H9 (cell line): ENCODE data around the gene HBS1L. TPM values are rescaled to one million over a fixed set of nuclear protein-coding genes. Genes with fewer than 3 reads are reported as not detected.

Experiments used
- DNase-seq: peaks from one replicate; pipeline ENCODE4 v3.0.0-alpha.2; 2017
- H2AFZ ChIP-seq: one replicate; pipeline ENCODE4 v1.6.1; 2013; ENCODE audit warnings: mild to moderate bottlenecking, low read length, control low read depth, moderate library complexity
- H2AK5ac ChIP-seq: 2 replicates; pipeline ENCODE4 v1.6.1; 2013; ENCODE audit warnings: low read length, control low read depth, mixed read lengths; ENCODE audit not compliant: insufficient read length
- H2BK120ac ChIP-seq: one replicate; pipeline ENCODE4 v1.6.1; 2013; ENCODE audit warnings: low read depth, mild to moderate bottlenecking, low read length, control low read depth, inconsistent platforms; ENCODE audit not compliant: poor library complexity, severe bottlenecking
- H2BK12ac ChIP-seq: 2 replicates; pipeline ENCODE4 v1.6.1; 2013; ENCODE audit warnings: low read length, control low read depth, mixed read lengths, low read depth; ENCODE audit not compliant: insufficient read length
- H2BK15ac ChIP-seq: 2 replicates; pipeline ENCODE4 v1.6.1; 2013; ENCODE audit warnings: low read depth, low read length, control low read depth
- H2BK20ac ChIP-seq: one replicate; pipeline ENCODE4 v1.6.1; 2013; ENCODE audit warnings: low read depth, mild to moderate bottlenecking, low read length, control low read depth, inconsistent platforms; ENCODE audit not compliant: poor library complexity, severe bottlenecking
- H2BK5ac ChIP-seq: 2 replicates; pipeline ENCODE4 v1.6.1; 2013; ENCODE audit warnings: low read length, control low read depth, mixed read lengths; ENCODE audit not compliant: insufficient read length
- H3K14ac ChIP-seq: 2 replicates; pipeline ENCODE4 v1.6.1; 2013; ENCODE audit warnings: low read length, control low read depth; ENCODE audit not compliant: insufficient read depth
- H3K18ac ChIP-seq: 2 replicates; pipeline ENCODE4 v1.6.1; 2013; ENCODE audit warnings: low read depth, mild to moderate bottlenecking, mixed read lengths, low read length, control low read depth; ENCODE audit not compliant: insufficient read length
- H3K23ac ChIP-seq: 2 replicates; pipeline ENCODE4 v1.6.1; 2013; ENCODE audit warnings: low read length, control low read depth, mixed read lengths, low read depth; ENCODE audit not compliant: insufficient read length
- H3K23me2 ChIP-seq: 2 replicates; pipeline ENCODE4 v1.6.1; 2013; ENCODE audit warnings: low read depth, mild to moderate bottlenecking, mixed read lengths, low read length, control low read depth; ENCODE audit not compliant: insufficient read length, poor library complexity, severe bottlenecking
- H3K27ac ChIP-seq: 2 replicates; pipeline ENCODE4 v1.5.1; 2013; ENCODE audit warnings: low read length, control low read depth, mixed read lengths, low read depth; ENCODE audit not compliant: insufficient read length
- H3K27me3 ChIP-seq: 2 replicates; pipeline ENCODE4 v1.6.1; 2013; ENCODE audit warnings: low read length, control low read depth, inconsistent platforms; ENCODE audit not compliant: insufficient read depth
- H3K4ac ChIP-seq: 2 replicates; pipeline ENCODE4 v1.6.1; 2013; ENCODE audit warnings: low read depth, mild to moderate bottlenecking, control low read depth, inconsistent platforms, low read length, moderate library complexity
- H3K4me1 ChIP-seq: 2 replicates; pipeline ENCODE4 v1.6.1; 2013; ENCODE audit warnings: low read length, control low read depth, inconsistent platforms; ENCODE audit not compliant: insufficient read depth
- H3K4me2 ChIP-seq: 2 replicates; pipeline ENCODE4 v1.6.1; 2013; ENCODE audit warnings: low read length, control low read depth, mixed read lengths; ENCODE audit not compliant: insufficient read length, insufficient read depth
- H3K56ac ChIP-seq: 2 replicates; pipeline ENCODE4 v1.6.1; 2013; ENCODE audit warnings: low read depth, mild to moderate bottlenecking, mixed read lengths, low read length, control low read depth; ENCODE audit not compliant: insufficient read length
- H3K79me1 ChIP-seq: 2 replicates; pipeline ENCODE4 v1.6.1; 2013; ENCODE audit warnings: low read depth, mild to moderate bottlenecking, moderate library complexity, low read length, control low read depth, inconsistent platforms; ENCODE audit not compliant: insufficient read depth, poor library complexity, severe bottlenecking
- H3K79me2 ChIP-seq: 2 replicates; pipeline ENCODE4 v1.6.1; 2013; ENCODE audit warnings: low read length, control low read depth, inconsistent platforms; ENCODE audit not compliant: insufficient read depth
- H3K9ac ChIP-seq: 2 replicates; pipeline ENCODE4 v1.6.1; 2013; ENCODE audit warnings: low read length, control low read depth, mixed read lengths; ENCODE audit not compliant: insufficient read length; ENCODE audit errors: extremely low read depth
- H3K9me3 ChIP-seq: one replicate; pipeline ENCODE4 v1.6.1; 2013; ENCODE audit warnings: low read depth, low read length, inconsistent platforms; ENCODE audit not compliant: control insufficient read depth
- H3T11ph ChIP-seq: one replicate; pipeline ENCODE4 v1.6.1; 2013; ENCODE audit warnings: mild to moderate bottlenecking, low read length, control low read depth, inconsistent platforms
- H4K20me1 ChIP-seq: one replicate; pipeline ENCODE4 v1.6.1; 2013; ENCODE audit not compliant: control insufficient read depth, insufficient read length, insufficient read depth
- H4K5ac ChIP-seq: 2 replicates; pipeline ENCODE4 v1.6.1; 2013; ENCODE audit warnings: low read depth, mild to moderate bottlenecking, mixed read lengths, low read length, control low read depth; ENCODE audit not compliant: insufficient read length
- H4K8ac ChIP-seq: replicated peaks from 2 replicates; pipeline ENCODE4 v1.6.1; 2013; ENCODE audit warnings: low read length, control low read depth, mixed read lengths, low read depth; ENCODE audit not compliant: insufficient read length
- H4K91ac ChIP-seq: 2 replicates; pipeline ENCODE4 v1.6.1; 2013; ENCODE audit warnings: low read depth, mild to moderate bottlenecking, moderate library complexity, mixed read lengths, low read length, control low read depth; ENCODE audit not compliant: insufficient read length
- H3K27ac Mint-ChIP-seq, 3 experiments: 2 replicates in 2 of 3; 3 replicates in 1 of 3; pipeline ENCODE4 v1.8.0; 2020 to 2021; ENCODE audit warnings: mixed read lengths in 3 of 3, mild to moderate bottlenecking in 1 of 3, moderate library complexity in 1 of 3
- H3K27me3 Mint-ChIP-seq: 2 replicates; pipeline ENCODE4 v1.8.0; 2021; ENCODE audit warnings: low read depth, mild to moderate bottlenecking, moderate library complexity, mixed read lengths
- H3K36me3 Mint-ChIP-seq, 3 experiments: 2 replicates in 2 of 3; 3 replicates in 1 of 3; pipeline ENCODE4 v1.8.0; 2020 to 2021; ENCODE audit warnings: low read depth in 3 of 3, mixed read lengths in 3 of 3; ENCODE audit not compliant: insufficient read depth in 1 of 3
- H3K4me1 Mint-ChIP-seq, 2 experiments: 2 replicates each; pipeline ENCODE4 v1.8.0; 2020; ENCODE audit warnings: mixed read lengths in 2 of 2
- H3K4me3 Mint-ChIP-seq, 2 experiments: 2 replicates in 1 of 2; 3 replicates in 1 of 2; pipeline ENCODE4 v1.8.0; 2020 to 2021; ENCODE audit warnings: mild to moderate bottlenecking in 2 of 2, mixed read lengths in 2 of 2, moderate library complexity in 1 of 2
- H3K9me3 Mint-ChIP-seq, 2 experiments: 2 replicates in 1 of 2; 3 replicates in 1 of 2; pipeline ENCODE4 v1.8.0; 2020; ENCODE audit warnings: mild to moderate bottlenecking in 2 of 2, mixed read lengths in 2 of 2, moderate library complexity in 1 of 2
- WGBS: extraction: QIAGEN DNeasy Blood & Tissue Kit; methylation state at CpG from one replicate; pipeline ENCODE4 v1.1.7; 2013; ENCODE audit warnings: missing lambda C conversion rate, low lambda C conversion rate, mixed read lengths; ENCODE audit not compliant: insufficient read length; ENCODE audit errors: extremely low coverage; 5-methylcytosine and 5-hydroxymethylcytosine counted together
- total RNA-seq: library from RNA; stranded (reverse); gene quantifications from 2 replicates; pipeline ENCODE4 v1.2.1, GENCODE V29; 2021
- TF ChIP-seq, protein P1 (sequence below): fragments of 200-600 bp; sonication (generic); conservative IDR thresholded peaks from 3 replicates; pipeline ENCODE4 v1.8.0; 2021; ENCODE audit warnings: antibody characterized with exemption, mild to moderate bottlenecking

Gene HBS1L
- total RNA-seq, 1 experiment from 2014 or later, result 110 TPM

DNA sequence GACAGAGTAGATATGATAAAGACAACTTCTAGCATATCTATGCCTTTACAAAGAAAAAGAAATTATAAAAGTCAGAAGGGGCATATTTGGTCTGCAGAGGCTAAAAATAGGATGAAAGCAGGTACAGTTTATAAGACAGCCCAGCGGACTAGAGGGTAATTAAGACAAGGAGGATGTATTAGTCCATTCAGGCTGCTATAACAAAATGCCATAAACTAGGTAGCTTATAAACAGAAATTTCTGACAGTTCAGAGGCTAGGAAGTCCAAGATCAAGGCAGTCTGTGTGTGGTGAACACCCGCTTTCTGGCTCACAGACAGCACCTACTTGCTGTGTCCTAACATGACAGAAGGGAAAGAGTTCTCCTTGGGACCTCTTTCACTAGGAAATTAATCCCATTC, 5.7 kb downstream of the HBS1L start:
- Mint-ChIP-seq H3K27ac (no peak overlapping the region), H3K27me3 (no peaks in the 10 kb centered on the region), H3K4me3 (no peak overlapping the region), H3K9me3 (no peaks in the 10 kb centered on the region), H3K36me3 (peaks cover 3 to 22% (median 18%) of the 10 kb centered on the region in 3 experiments; a peak in 5 of 7 replicates), H3K4me1 (peaks cover 9 to 11% of the 10 kb centered on the region in 2 experiments)
- Histone ChIP-seq H3K14ac (no peak overlapping the region), H4K5ac (no peak overlapping the region), H3K4me2 (no peak overlapping the region), H3K18ac (no peak overlapping the region), H4K91ac (no peak overlapping the region), H2BK20ac (no peak overlapping the region), H3K9ac (no peak overlapping the region), H3T11ph (no peak overlapping the region), H2BK120ac (no peak overlapping the region), H2BK12ac (no peak overlapping the region), H3K79me1 (peaks cover 3% of the 10 kb centered on the region), H2BK15ac (no peak overlapping the region), H3K27ac (no peak overlapping the region), H3K4me1 (no peaks in the 10 kb centered on the region), H2AFZ (no peak overlapping the region), H4K20me1 (no peaks in the 10 kb centered on the region), H3K23ac (no peak overlapping the region), H2AK5ac (no peak overlapping the region), H3K9me3 (no peaks in the 10 kb centered on the region), H4K8ac (no peak overlapping the region), H3K4ac (no peak overlapping the region), H3K79me2 (peaks cover 22% of the 10 kb centered on the region; the same call in 1 of the 2 replicates), H3K23me2 (no peaks in the 10 kb centered on the region), H3K27me3 (no peaks in the 10 kb centered on the region), H3K56ac (no peak overlapping the region), H2BK5ac (no peak overlapping the region)
- DNase-seq, result no peak
- WGBS, result no CpG with 5 or more reads among the region's 2 CpGs
- TF ChIP-seq, protein P1, sequence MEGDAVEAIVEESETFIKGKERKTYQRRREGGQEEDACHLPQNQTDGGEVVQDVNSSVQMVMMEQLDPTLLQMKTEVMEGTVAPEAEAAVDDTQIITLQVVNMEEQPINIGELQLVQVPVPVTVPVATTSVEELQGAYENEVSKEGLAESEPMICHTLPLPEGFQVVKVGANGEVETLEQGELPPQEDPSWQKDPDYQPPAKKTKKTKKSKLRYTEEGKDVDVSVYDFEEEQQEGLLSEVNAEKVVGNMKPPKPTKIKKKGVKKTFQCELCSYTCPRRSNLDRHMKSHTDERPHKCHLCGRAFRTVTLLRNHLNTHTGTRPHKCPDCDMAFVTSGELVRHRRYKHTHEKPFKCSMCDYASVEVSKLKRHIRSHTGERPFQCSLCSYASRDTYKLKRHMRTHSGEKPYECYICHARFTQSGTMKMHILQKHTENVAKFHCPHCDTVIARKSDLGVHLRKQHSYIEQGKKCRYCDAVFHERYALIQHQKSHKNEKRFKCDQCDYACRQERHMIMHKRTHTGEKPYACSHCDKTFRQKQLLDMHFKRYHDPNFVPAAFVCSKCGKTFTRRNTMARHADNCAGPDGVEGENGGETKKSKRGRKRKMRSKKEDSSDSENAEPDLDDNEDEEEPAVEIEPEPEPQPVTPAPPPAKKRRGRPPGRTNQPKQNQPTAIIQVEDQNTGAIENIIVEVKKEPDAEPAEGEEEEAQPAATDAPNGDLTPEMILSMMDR, result no peak
